Activated T-cell treated with anti-CD3 and anti-CD28 coated beads, Interleukin-2, amount 50 U/mL, for 48 hours (primary cell): ENCODE measurements around the gene USF3.

Source experiments
- DNase-seq, 2 experiments: peaks; one replicate each; pipeline ENCODE4 v3.0.0-alpha.2; 2020

The USF3 gene

DNA sequence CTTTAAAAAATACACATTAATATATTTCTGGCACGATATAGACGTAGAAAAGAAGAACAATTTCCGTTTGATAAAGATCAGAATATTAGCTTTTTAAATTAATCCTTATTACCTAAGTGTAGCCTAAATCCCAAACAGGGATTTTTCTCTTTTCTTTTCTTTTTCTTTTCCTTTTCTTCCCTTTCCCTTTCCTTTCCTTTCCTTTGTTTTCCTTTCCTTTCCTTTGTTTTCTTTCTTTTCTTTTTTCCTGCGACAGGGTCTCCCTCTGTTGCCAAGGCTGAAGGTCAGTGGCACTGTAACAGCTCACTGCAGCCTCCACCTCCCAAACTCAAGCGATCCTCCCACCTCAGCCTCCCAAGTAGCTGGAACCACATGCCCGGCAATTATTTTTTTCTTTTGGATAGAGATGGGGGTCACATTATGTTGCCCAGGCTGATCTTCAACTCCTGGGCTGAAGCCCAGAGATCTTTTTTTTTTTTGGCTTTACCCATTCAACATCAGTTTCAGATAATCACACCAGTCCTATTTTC is 1.8 kb upstream of the USF3 start:
- no peak for DNase-seq

DNA sequence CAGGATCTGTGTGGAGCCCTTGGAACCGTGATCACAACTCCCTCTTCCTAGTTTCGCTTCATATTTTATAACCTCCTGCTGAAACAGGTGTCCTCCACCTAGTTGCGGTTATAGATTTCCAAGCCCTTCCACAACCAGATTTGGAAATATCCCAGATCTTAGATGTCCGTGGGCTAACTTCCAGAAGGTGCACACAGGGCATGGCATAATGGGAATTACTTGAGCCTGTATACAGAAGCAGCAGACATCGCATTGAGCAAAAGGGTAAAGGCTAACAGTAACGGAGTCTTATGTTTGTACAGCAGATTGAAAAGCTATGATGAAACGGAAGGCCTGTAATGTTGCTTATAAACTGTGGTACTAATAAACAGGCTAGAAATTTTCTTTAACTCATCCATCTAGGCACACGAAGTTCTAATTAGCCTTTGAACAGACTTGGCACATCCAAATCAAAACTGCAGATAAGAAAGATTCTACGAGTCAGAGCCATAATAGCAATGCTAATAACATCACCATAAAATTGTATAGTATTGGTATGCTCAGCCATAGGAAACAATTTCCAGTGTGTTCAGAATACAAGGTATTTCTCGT is 1.2 kb upstream of the USF3 start:
- DNase-seq = no peak

DNA sequence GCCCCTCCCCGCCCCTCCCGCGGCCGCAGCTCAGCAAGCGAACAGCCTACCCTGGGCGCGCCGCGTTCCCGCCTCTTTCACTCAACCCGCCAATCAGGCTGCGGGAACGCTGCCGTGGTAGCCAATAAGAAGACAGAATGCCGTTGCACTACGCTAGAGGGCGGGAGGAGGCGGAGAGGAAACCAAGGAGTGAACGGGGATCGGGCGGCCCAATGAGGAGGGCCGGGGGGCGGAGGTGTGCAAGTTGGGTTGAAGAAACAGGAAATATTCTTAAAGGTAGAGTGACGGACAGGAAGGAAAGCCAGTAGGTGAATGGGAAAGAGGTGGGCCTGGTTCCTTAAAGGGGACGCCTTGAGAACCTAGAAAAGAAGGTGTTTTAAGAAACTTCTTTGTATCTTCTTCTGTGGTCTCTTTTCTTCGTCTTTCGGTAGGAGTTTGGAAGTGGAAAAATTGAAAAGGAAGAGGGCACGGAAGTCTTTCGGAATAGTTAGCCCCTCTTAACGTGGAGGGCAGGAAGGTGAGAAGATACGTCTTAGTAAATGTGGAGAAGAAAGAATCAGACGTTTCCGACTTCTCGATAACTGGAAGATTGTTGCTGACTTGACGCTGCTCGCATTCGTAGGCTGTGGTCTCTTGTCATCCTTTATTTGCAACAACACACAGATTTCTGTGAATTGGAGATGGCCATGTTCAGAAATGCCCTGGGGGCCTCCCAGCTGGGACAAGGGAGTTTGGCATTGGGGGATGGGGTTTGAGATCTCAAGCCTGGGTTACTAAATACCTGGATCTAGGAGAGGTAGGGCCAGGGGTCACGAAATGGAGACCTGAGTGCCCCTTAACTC is 437 bp upstream of the USF3 start:
- DNase-seq = peak; percentile 98 to 99

GRCh38 chr3:113695431-113695785 is 1.0 kb downstream of the USF3 start:
- DNase-seq = no peak

DNA sequence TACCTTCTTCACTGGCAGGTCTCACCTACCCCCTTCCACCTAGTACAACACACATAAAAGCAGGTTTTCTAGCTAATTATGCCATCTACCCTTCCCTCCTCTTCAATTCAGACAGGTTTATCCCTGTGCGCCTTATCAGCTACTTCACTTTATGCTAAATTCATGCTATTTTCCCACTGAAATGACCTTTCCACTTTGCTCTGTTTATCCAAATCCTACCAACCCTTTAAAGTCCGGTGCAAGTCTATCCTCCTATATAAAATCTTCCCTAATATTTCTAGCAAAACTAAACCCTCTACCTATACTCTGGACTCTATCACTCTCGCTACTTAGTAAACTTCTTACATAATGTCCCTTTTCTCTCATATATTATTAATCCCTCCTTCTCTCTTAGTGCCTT is 6.0 kb downstream of the USF3 start:
- no peak for DNase-seq

DNA sequence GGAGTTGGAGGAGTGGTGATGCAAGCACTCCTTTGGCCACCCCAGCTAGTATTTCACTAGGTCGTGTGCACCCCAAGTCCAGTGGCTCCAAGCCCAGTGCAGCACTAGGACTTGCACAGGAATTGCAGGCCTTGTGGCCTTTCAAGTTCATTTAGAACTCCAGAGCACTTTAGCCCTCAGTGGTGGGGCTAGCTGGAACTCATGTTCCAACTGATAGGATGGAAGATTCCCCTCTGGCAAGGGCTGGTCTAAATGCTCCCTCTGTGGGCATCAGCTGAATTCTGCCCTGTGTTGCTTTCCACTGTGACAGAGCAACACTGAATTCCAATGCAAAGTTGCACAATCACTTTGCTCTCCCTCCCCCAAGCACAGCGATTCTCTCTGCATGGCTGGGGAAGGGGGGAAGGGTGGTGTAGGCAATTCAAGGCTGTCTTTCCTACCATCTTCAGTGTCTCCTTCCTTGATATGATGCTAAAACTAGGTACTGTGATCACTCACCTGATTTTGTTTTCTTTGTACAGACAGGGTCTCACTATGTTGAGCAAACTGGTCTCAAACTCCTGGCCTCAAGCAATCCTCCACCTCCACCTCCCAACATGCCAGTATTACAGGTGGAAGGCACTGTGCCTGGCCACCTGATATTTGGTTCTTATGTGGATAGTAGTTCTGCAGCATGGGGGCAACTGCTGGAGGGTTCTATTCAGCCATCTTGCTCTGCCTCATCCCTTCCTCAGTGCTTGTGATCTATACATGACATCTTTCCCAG is 10.3 kb downstream of the USF3 start:
- no peak for DNase-seq

- DNase-seq = no peak
These were observed 11.3 kb downstream of the USF3 start for GRCh38 chr3:113685124-113685523.

GRCh38 chr3:113684271-113684819 is 12.1 kb downstream of the USF3 start:
- no peak for DNase-seq

DNA sequence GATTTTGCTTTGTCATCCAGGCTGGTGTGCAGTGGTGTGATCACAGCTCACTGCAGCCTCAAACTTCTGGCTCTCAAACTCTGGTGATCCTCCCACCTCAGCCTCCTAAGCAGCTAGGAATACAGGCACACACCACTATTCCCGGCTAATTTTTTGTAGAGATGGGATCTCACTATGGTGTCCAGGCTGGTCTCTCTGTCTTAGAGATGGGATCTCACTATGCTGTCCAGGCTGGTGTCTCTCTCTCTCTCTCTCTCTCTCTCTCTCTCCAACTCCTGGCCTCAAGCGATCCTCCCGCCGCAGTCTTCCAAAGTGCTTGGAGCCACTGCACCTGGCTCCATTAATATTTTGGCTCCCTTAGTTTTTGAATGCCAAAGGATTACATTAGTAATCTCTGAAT is 17.7 kb downstream of the USF3 start:
- no peak for DNase-seq

DNA sequence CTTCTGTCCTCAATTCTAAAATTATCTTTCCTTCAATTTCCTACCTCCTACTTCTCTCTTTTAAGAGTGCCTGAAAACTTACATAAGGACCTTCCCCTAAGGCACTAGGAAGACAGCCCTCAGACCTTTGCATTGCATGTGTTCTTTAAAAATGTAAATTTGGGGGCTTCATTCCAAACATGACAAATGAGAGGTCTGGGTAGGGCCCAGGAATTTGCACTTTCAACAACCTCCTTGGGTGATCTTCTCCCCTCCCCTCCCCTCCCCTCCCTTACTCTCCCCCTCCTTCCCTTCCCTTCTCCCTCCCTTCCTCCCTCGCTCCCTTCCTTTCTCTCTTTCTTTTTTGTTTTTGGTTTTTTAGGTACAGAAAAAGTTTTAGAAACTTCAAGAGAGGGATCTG is 18.7 kb downstream of the USF3 start:
- no peak for DNase-seq

DNA sequence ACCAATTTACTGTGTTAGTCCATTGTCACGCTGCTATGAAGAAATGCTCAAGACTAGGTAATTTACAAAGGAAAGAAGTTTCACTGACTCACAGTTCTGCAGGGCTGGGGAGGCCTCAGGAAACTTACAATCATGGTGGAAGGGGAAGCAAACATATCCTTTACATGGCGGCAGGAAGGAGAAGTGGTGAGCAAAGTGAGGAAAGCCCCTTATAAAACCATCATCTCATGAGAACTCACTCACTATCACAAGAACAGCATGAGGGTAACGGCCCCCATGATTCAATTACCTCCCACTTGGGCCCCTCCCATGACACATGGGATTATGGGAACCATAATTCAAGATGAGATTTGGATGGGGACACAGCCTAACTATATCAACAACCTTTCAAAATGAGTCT is 20.2 kb downstream of the USF3 start:
- DNase-seq = no peak

- no peak for DNase-seq
These were observed 22.8 kb downstream of the USF3 start for GRCh38 chr3:113673593-113673992.

DNA sequence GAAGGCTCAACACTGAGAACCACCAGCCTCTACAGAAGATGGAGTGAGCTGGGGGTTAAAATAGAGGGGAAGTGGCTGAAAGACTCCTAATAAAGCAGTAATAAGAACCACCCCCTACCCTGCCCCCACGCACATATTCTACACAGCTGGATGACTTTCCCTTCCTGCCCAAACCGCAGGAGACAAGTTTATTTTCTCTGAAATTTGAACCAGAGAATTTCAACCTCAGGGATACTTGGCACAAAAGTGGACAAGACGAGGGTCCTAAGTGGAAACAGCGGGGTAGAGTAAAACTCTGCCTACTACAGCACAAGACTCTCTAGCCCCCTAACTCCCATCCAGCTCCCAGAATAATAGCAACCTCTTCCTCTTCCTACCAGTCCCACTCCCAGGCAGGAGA is 28.4 kb downstream of the USF3 start:
- no peak for DNase-seq

DNA sequence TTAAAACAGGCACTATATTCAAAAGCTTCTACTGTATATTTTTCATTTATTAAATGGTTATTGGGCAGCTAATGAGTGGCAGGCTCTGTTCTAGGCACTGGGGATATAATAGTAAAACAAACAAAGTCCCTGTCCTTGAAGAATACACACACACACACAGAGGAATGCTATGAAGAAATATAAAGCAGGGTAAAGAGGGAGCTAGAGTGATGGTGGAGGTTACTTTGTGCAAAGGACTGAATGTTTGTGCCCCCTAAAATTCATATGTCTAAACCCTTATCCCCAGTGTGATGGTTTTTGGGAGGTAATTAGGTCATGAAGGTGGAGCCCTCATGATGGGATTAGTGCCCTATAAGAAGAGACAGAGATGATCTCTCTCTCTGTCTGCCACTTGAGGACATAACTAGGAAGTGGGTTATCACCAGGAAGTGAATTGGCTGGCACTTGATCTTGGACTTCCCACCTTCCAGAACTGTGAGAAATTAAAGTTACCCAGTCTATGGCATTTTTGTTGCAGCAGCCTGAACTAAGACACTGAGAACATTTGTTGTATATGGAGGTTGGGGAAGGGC is 31.8 kb downstream of the USF3 start:
- no peak for DNase-seq

DNA sequence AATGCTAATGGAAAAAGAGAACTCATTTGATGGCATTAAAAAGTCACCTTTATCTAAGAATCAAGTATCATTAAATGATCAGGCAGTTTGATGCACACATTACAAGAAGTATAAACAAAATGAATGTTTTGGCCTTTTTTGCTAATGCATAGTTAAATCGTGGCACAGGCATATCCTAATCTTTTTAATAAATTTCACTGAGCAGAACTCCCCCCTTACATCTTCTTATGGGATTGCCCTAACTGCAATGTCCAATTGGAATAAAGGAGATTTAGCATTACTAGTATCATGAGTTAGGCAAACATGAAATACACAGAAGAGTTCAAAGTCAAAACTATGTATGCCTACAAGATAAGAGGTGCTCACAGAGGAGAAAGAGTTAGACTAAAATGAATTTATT is 32.7 kb downstream of the USF3 start:
- no peak for DNase-seq

GRCh38 chr3:113663324-113663750 is 33.1 kb downstream of the USF3 start:
- DNase-seq = no peak

DNA sequence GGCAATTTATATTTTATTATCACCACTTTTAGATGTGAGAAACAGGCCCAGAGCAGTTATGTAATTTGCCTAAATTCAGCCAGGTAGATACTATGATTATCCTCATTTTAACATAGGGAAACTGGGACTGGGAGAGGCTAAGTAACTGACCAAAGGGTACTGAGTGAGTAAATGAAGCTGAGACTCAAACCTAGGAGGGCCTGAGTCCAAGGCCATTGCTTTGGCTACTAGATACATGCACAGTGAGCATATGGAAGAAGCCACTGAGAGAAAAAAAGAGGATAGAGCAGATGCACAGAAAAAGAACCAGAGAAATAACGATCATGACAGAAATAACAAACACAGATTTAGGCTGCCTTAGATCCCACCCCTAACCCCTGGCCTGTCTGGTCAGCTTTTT is 33.6 kb downstream of the USF3 start:
- no peak for DNase-seq

DNA sequence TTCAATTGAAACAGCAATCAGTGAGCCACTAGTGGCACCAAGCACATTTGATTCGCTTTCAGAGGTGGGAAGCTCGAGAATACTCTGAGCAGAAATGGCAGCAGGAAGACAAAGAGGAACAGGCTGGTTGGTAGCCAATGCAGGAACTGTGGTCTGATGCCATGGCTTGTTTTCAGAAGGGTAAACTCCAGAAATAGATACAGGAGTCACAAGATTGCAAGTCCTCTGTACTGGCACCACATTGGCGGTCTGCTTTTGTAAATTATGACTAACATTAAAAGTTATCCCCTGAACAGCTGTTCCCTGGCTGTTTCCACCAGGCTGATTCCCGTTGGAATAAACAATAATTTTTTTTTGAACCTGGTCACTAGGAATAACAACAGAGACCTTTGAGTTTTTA is 35.5 kb downstream of the USF3 start:
- no peak for DNase-seq

DNA sequence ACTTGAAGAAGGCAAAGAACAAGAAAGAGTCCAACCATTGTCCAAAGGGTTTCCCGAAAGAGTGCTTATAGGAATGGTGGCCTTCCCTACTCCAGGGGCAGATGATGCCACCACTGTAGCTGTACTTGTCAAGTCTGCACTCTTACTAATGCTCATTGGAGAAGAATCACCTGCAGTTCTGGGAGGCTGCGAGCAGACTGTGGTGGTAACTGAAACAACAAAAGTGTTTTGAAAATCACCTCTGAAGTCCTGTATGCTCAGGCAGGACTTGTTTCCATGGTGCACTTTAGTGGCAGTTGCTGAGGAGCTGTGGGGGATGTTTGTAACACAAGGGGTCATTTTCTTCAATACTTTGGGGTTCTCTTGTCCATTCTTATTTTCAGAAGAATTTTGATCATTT is 36.0 kb downstream of the USF3 start:
- no peak for DNase-seq

- DNase-seq = no peak
These were observed 36.4 kb downstream of the USF3 start for GRCh38 chr3:113659996-113660395.

DNA sequence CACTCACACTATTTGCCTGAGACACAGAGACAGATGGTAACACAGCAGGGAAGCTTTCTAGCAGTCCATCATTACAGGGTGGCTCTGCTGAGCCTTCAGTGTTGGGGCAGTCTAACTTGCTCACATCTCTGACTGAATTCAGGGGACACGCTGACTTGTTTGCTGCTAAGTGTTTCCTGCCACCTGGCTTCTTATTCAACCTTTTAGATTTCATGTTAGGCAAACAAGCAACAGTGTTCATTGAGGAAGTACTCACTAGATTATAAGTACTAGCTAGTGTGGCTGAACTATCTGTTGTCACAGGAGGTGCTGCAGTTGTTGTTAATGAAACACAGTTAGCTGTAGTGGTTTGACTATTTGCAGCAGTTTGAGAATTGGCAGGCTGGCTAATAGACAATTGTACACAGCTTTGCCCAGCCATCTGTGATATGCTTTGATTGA is 37.3 kb downstream of the USF3 start:
- DNase-seq = no peak

DNA sequence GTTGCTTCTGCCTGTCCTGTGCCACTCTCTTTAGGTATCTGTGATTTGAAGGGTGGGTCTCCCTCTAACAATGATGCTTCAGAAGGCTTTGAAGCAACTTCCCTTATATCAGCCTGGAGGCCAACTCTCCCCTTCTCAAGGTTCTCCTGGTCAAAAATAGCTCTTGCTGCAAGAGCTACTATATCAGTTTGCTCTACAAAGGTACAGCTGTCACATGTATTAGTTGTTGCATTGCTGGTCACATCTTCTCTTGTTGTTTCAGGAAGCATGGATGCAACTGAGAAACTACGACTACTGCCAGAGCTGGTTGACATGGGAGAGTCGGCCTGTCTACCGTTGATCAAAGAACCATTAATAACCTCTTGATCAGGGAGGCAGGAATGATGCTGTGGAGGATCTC is 38.3 kb downstream of the USF3 start:
- DNase-seq = no peak

- DNase-seq = no peak
These were observed 41.6 kb downstream of the USF3 start for GRCh38 chr3:113654851-113655250.
